HEK293T (cell line): ENCODE measurements around the gene ELL.

Experiments
- ELF4 ChIP-seq: fragments of 450-650 bp; IDR thresholded peaks from 2 replicates; pipeline ENCODE4 v1.6.1; 2017; ENCODE audit warnings: antibody characterized with exemption
- FOXA1 ChIP-seq: fragments of 450-650 bp; IDR thresholded peaks from 2 replicates; pipeline ENCODE4 v1.6.1; 2016; ENCODE audit warnings: mild to moderate bottlenecking
- SP1 ChIP-seq: fragments of 450-650 bp; IDR thresholded peaks from 2 replicates; pipeline ENCODE4 v1.6.1; 2017
- SUZ12 ChIP-seq: fragments of 450-650 bp; IDR thresholded peaks from 2 replicates; pipeline ENCODE4 v1.6.1; 2016; ENCODE audit warnings: mild to moderate bottlenecking
- TARDBP ChIP-seq: fragments of 450-650 bp; IDR thresholded peaks from 2 replicates; pipeline ENCODE4 v1.6.1; 2016

DNA sequence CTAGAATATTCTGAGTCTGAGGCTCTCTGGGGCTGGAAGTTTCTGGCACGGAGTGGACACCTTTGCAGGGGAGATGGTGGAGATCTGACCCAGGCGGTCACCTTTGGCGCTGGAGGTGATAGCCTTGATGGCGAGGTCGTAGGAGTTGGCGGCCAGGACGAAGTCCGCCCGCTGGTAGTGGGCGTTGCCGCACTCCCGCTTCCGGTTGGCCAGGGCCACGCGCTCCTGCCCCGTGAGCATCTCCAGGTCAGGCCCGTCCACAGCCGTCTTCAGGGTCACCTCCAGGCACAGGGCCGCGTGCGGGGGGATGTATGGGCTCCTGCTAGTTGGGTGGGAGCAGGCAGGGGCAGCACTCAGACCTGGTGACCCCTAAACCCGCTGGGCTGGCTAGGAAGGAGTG lies 16.2 kb upstream of the ELL start:
- TF ChIP-seq SUZ12 (no peak), TARDBP (no peak), SP1 (no peak), ELF4 (no peak), FOXA1 (no peak)
